ENCODE data around the gene MYO16. TPM values are rescaled to one million over a fixed set of nuclear protein-coding genes. Genes with fewer than 3 reads are reported as not detected.

The MYO16 gene
- total RNA-seq, 1 donor from 2014 or later: not detected

DNA sequence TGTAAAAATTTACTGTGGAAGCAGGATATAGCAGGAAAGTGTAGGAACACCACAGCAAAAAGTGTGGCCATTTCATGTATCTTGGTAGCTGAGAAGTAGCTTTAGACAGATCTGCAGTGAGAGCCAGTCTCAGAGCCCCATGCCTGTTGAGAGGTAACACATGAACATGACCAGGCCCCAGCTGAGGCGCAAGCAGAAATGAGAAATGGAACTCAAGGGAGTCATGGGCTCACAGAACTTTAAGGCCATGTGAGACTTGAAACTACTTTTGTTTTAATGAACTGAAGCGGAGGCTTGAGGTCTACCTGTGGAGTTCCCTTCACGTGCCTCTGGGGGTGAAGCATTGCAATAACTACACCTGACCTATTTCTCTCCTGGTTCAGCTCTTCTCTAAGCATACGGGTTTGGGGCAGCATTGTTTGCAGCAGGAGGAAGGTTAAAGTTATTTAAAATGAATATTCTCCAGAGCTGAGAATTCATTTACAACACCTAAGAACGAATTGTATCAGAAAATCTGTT is 3.3 kb downstream of the MYO16 start:
- Mint-ChIP-seq H3K27ac (no peak overlapping the region), H3K9me3 (no peaks in the 10 kb centered on the region), H3K36me3 (ENCODE audit: low read depth) (no peaks in the 10 kb centered on the region), H3K27me3 (no peaks in the 10 kb centered on the region), H3K4me3 (no peak overlapping the region), H3K4me1 (no peaks in the 10 kb centered on the region)
- intact Hi-C loops (cut with micrococcal nuclease): no loop called here
- no peak for DNase-seq

DNA sequence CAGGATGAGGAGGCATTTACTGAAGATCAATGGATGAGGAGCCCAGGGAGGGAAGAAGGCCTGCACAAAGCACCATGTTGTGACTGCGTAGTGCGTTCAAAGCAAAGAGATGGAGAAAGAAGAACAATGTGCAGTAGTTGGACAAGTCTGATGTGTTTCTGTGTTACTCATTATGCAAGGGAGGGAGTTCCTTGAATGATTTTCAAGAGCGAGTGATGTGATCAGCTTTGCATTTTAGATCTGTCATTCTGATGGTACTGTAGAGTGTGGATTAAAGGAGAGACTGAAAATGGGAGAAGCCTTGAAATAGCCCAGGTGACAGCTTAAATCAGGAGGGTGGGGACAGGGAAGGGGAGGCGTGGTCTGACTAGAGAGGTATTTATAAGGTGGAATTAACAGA is 9.5 kb downstream of the MYO16 start:
- no peak for DNase-seq
- no peaks in the 10 kb centered on the region for H3K4me1 Mint-ChIP-seq
- no peaks in the 10 kb centered on the region for H3K36me3 Mint-ChIP-seq (ENCODE audit: low read depth)
- H3K9me3 Mint-ChIP-seq: no peaks in the 10 kb centered on the region
- no peaks in the 10 kb centered on the region for H3K27me3 Mint-ChIP-seq
- H3K4me3 Mint-ChIP-seq: no peak overlapping the region
- intact Hi-C loops (cut with micrococcal nuclease): no loop called here
- no peak overlapping the region for H3K27ac Mint-ChIP-seq

DNA sequence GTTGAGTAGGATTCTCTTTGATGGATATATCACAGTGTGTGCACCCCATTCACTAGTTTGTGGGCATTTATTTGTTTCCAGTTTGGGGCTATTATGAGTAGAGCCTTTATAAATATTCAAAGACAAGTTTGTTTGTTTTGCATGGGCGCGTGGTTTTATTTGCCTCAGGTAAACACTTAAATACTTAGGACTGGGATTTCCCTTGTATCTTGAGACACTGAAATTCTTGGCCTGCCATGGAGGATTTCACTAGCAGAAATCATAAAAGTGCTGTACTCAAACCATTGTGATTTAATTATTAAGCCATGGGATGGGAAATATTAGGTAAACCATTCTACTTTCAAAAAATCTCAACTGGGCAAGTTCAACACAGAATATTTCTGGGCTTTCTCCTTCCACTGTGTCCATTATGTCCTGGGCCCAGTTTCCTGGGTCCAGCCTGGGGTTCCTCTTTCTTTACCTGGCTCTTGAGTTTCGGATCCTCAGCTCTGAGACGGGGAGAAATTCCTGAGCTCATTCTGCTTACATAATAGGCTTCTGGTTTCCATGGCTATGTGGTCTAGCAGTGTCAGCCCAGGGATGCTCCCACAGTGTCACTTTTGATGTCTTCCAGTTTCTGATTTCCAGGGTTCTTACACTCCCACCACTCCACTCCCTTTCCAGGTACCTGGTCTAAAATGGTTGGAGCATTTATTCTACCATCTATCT is 14.4 kb downstream of the MYO16 start:
- H3K9me3 Mint-ChIP-seq: no peaks in the 10 kb centered on the region
- no peak for DNase-seq
- H3K4me3 Mint-ChIP-seq: no peak overlapping the region
- H3K36me3 Mint-ChIP-seq (ENCODE audit: low read depth): no peaks in the 10 kb centered on the region
- intact Hi-C loops (cut with micrococcal nuclease): no loop called here
- no peaks in the 10 kb centered on the region for H3K4me1 Mint-ChIP-seq
- H3K27ac Mint-ChIP-seq: no peak overlapping the region
- H3K27me3 Mint-ChIP-seq: no peaks in the 10 kb centered on the region

DNA sequence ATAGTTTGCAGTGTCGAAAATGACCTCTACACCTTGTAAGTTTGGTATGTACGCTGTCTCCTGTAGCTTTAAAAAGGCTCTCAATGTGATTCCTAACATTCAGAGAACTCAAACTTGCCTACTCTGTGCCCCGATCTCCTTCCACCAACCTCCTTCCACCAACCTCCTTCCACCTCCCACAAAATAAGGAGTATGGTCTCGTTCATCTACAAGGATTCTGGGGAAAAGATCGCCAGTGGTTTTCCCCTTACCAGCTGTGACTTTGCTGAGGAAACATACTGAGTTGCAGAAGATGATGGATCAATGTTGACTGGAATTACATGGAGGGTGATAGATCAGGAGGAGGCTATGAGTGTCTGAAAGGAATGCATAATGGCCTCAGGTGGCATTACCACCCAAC is 16.0 kb downstream of the MYO16 start:
- intact Hi-C loops (cut with micrococcal nuclease): no loop called here
- no peaks in the 10 kb centered on the region for H3K4me1 Mint-ChIP-seq
- no peaks in the 10 kb centered on the region for H3K9me3 Mint-ChIP-seq
- no peaks in the 10 kb centered on the region for H3K36me3 Mint-ChIP-seq (ENCODE audit: low read depth)
- H3K27ac Mint-ChIP-seq: no peak overlapping the region
- no peak for DNase-seq
- H3K4me3 Mint-ChIP-seq: no peak overlapping the region
- H3K27me3 Mint-ChIP-seq: no peaks in the 10 kb centered on the region

DNA sequence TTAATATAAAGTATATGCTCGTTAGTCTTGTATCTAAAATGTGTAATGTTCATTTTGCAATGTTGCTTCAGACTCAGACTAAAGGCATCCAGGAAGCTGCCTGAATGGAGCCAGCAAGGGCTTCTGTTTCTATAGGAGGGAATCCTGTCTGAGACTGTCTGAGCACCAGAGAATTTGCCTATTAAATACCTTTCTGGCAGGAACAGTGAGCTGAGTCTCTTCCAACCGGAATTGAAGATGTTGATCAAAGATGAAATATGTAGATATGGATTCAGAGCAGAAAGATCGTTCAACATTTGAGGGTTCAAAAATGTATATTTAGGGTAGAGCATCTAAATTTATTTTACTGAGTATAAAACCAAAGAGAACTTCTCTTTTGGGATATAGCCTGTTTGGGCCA is 20.9 kb downstream of the MYO16 start:
- Mint-ChIP-seq H3K27me3 (no peaks in the 10 kb centered on the region), H3K4me1 (no peaks in the 10 kb centered on the region), H3K9me3 (no peaks in the 10 kb centered on the region), H3K36me3 (ENCODE audit: low read depth) (no peaks in the 10 kb centered on the region), H3K4me3 (no peak overlapping the region), H3K27ac (no peak overlapping the region)
- intact Hi-C loops (cut with micrococcal nuclease): no loop called here
- DNase-seq: no peak

DNA sequence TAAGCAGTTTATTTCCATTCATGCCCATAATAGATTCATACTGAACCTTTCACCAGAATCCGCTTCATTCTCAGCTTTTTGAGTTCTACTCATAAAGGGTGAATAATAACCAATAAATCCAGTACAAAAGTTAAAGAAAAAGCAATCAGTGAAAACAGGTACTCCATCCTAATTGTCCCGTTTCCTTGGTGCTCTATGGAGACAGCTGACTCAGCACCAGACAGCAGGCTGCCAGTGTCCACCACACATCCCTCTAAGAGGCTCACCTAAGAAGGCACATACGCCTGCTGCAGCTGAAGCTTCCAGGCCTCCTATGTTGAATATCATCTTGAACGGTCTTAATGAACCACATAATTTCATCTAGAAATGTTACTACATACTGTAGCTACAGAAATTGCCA is 27.3 kb downstream of the MYO16 start:
- Mint-ChIP-seq H3K4me3 (no peak overlapping the region), H3K27ac (no peak overlapping the region), H3K4me1 (no peaks in the 10 kb centered on the region), H3K27me3 (no peaks in the 10 kb centered on the region), H3K36me3 (ENCODE audit: low read depth) (no peaks in the 10 kb centered on the region), H3K9me3 (no peaks in the 10 kb centered on the region)
- intact Hi-C loops (cut with micrococcal nuclease): no loop called here
- DNase-seq: no peak

DNA sequence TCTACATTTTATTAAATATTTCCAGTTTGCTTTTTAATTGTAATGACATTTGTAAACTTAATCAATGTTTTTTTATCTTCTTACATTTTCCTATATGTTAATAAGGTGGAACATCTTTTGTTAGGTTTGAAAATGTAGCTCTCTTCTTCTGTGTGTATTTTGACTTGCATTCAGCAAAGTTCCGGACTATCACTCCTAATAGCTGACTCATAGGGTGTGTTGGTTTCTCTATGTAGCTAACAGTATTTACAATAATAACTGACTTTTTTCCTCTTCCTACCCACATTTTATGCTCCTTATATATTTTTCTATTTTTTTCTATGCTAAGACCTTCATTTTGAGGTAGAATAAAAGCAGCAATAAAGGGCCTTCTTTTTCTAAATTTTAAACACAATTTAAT is 28.1 kb downstream of the MYO16 start:
- no peaks in the 10 kb centered on the region for H3K27me3 Mint-ChIP-seq
- no peak overlapping the region for H3K4me3 Mint-ChIP-seq
- no peaks in the 10 kb centered on the region for H3K36me3 Mint-ChIP-seq (ENCODE audit: low read depth)
- intact Hi-C loops (cut with micrococcal nuclease): no loop called here
- no peaks in the 10 kb centered on the region for H3K9me3 Mint-ChIP-seq
- H3K4me1 Mint-ChIP-seq: no peaks in the 10 kb centered on the region
- no peak overlapping the region for H3K27ac Mint-ChIP-seq
- DNase-seq: no peak

DNA sequence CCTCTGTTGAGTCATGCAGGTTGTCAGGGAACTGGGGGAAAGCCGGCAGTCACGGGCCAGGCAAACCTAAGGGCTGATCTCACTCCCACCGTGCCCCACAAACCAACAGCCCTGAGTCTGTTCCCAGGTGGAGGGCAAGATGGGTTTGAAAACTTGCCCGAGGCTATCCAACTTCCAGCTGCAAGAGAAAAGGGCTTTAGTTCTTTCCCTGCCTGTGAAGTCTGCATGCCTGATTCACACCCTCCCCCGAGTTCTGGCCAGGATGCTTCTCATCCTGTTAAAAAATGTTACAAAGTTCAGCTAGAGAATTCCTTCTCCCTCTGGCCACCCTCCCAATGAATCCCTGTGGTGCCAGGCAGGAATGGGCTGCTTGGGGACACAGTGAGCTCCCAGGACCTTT is 33.1 kb downstream of the MYO16 start:
- no peaks in the 10 kb centered on the region for H3K36me3 Mint-ChIP-seq (ENCODE audit: low read depth)
- no peaks in the 10 kb centered on the region for H3K27me3 Mint-ChIP-seq
- DNase-seq: no peak
- H3K4me3 Mint-ChIP-seq: no peak overlapping the region
- H3K4me1 Mint-ChIP-seq: no peaks in the 10 kb centered on the region
- H3K27ac Mint-ChIP-seq: no peak overlapping the region
- no peaks in the 10 kb centered on the region for H3K9me3 Mint-ChIP-seq
- intact Hi-C loops (cut with micrococcal nuclease): no loop called here

DNA sequence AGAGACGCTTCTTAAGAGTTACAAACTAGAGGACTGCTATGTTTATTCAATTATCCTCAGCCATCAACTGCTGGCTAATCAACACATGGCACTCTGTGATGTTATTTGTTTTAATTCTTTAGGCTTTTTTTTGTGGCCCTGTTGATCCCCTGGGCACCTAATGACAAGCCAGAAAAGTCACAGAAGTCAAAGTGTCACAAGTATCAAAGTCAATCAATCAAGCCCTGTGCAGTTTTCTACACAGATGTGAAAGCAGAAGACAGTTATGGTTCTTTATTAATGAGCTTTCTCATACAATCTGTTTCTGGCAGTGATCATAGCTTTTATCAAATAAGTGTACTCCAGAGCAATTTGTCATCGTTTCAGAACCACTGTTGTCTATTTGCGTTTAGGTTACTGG is 34.3 kb downstream of the MYO16 start:
- no peak for DNase-seq
- Mint-ChIP-seq H3K27ac (no peak overlapping the region), H3K4me1 (no peaks in the 10 kb centered on the region), H3K9me3 (no peaks in the 10 kb centered on the region), H3K4me3 (no peak overlapping the region), H3K36me3 (ENCODE audit: low read depth) (no peaks in the 10 kb centered on the region), H3K27me3 (no peaks in the 10 kb centered on the region)
- intact Hi-C loops (cut with micrococcal nuclease): no loop called here

DNA sequence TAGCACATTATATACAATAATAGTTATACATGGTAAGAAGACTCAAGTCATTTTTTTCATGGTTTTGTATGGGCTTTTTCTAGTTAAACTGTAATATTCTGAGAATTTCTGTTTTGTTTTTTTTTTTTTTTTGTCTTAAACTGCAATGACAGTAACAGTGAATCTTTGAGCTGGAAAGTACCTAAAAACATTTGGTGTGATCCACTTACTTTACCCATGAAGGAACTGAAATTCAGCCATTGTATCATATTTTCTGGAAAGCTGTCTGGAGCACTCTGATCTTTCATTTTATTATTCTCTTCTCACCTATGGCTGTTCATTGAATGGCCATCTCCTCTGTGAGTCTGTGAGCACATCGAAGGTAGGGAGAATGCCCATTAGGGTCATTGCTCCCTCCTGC is 37.8 kb downstream of the MYO16 start:
- Mint-ChIP-seq H3K27ac (no peak overlapping the region), H3K4me1 (no peaks in the 10 kb centered on the region), H3K27me3 (no peaks in the 10 kb centered on the region), H3K9me3 (no peaks in the 10 kb centered on the region), H3K4me3 (no peak overlapping the region), H3K36me3 (ENCODE audit: low read depth) (no peaks in the 10 kb centered on the region)
- intact Hi-C loops (cut with micrococcal nuclease): no loop called here
- DNase-seq: no peak

DNA sequence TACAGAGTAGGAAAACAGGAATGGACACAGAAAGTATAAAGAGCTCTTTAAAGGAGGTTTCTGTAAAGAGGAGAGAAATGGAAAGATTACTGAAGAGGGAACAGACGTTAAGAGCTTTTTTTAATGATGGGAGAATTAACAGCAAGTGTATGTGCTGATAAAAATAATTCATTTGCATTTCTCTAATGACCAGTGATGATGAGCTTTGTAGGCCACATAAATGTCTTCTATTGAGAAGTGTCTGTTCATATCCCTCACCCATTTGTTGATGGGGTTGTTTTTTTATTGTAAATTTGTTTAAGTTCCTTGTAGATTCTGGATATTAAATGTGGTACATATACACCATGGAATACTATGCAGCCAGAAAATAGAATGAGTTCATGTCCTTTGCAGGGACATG is 40.0 kb downstream of the MYO16 start:
- intact Hi-C loops (cut with micrococcal nuclease): no loop called here

DNA sequence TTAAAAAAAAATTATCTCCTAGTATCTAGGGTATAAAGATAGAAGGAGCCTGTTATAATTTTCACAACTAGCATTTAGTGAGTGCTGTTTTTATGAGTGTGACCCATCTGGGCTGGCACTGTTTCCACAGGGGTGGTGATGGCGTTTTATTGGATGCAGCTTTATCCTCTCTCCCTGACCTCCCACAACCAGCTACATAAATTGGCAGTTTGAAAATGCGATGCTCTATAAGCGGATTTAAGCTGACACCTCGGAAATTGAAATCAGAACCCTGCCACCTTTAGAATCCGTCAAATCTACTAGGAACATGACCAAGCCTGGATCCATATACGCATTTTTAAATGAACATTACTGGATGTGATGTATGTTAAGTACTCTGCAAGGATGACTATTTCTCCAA is 44.9 kb downstream of the MYO16 start:
- Mint-ChIP-seq H3K4me1 (no peaks in the 10 kb centered on the region), H3K27me3 (no peaks in the 10 kb centered on the region), H3K9me3 (no peaks in the 10 kb centered on the region), H3K36me3 (ENCODE audit: low read depth) (no peaks in the 10 kb centered on the region), H3K4me3 (no peak overlapping the region), H3K27ac (no peak overlapping the region)
- DNase-seq: no peak
- intact Hi-C loops (cut with micrococcal nuclease): no loop called here

More for the DNA sequence above, 40.0 kb downstream of the MYO16 start:
- H3K4me3 Mint-ChIP-seq: no peak overlapping the region
- H3K27ac Mint-ChIP-seq: no peak overlapping the region
- H3K9me3 Mint-ChIP-seq: no peaks in the 10 kb centered on the region
- H3K27me3 Mint-ChIP-seq: no peaks in the 10 kb centered on the region
- no peak for DNase-seq
- H3K36me3 Mint-ChIP-seq (ENCODE audit: low read depth): no peaks in the 10 kb centered on the region
- no peaks in the 10 kb centered on the region for H3K4me1 Mint-ChIP-seq

DNA sequence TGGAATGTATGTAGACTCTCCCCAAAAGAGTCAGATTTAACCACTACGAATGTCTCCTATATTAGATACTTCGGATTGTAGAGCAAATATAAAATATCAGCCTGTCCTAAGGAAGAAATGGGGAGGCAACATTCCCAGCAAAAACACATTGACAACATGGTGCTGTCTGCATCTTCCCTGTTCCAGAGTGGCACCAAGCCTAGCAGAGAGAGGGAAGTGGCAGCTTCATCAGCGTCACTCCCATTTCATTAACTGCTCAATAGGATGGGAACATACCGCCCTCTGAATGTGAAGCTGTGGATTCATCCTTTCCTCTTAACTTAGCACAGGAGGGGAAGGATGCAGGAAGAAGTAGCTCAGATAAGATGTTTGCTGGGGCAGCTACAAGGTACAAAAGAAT is 45.4 kb downstream of the MYO16 start:
- Mint-ChIP-seq H3K27ac (no peak overlapping the region), H3K4me3 (no peak overlapping the region), H3K27me3 (no peaks in the 10 kb centered on the region), H3K9me3 (no peaks in the 10 kb centered on the region), H3K36me3 (ENCODE audit: low read depth) (no peaks in the 10 kb centered on the region), H3K4me1 (no peaks in the 10 kb centered on the region)
- no peak for DNase-seq
- intact Hi-C loops (cut with micrococcal nuclease): no loop called here

DNA sequence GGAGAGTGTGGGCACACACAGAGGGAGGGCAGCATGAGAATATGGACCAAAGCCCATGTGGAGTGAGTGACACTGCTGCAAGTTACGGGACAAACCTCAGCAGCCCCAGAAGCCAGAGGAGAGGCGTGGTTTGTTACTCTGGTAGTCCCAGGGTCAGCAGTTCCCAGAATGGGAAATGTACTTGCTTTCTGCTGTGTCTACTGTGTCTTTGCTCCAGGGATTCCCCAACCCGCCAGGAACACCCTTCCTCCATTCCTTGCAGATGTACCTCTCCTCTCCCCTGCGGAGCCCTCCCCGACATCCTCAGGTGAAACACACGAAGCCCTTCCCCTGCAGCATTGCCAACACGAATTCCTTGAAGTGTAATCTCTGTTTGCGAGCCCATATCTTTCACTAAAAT is 47.2 kb downstream of the MYO16 start:
- Mint-ChIP-seq H3K27ac (no peak overlapping the region), H3K9me3 (no peaks in the 10 kb centered on the region), H3K36me3 (ENCODE audit: low read depth) (no peaks in the 10 kb centered on the region), H3K4me1 (no peaks in the 10 kb centered on the region), H3K27me3 (no peaks in the 10 kb centered on the region), H3K4me3 (no peak overlapping the region)
- no peak for DNase-seq
- intact Hi-C loops (cut with micrococcal nuclease): no loop called here

DNA sequence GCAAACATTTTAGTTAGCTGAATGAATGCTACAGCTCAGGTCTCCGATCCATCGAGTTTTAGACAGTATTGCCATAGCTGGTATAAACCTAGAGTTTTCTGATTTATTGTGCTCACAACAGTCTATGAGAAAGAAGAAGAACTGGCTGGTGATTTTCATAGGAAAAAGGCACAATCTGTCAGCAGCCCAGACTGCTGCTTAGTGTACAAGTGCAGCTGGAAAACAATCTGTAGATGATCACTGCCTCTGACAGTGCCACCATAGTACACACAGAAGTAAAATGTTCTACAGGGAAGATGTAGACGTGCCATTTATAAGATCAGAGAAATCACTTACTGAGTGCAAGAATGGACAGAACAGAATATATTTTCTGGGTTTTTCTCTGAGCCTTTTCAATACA is 48.4 kb downstream of the MYO16 start:
- Mint-ChIP-seq H3K36me3 (ENCODE audit: low read depth) (no peaks in the 10 kb centered on the region), H3K27ac (no peak overlapping the region), H3K27me3 (no peaks in the 10 kb centered on the region), H3K4me3 (no peak overlapping the region), H3K4me1 (no peaks in the 10 kb centered on the region), H3K9me3 (no peaks in the 10 kb centered on the region)
- DNase-seq: no peak
- intact Hi-C loops (cut with micrococcal nuclease): no loop called here

Data from activated CD4-positive, alpha-beta T cell treated with anti-CD3 and anti-CD28 coated beads, Interleukin-2, amount 10 ng/mL, durations not matched to agents 24 days and 14 days (primary cell).